ENCODE results near the gene NPNT.

- TF ChIP-seq CTCF (IDR thresholded peaks at IDR 0.05) (no peak), POLR2A (IDR thresholded peaks at IDR 0.05) (no peak)
Observed at GRCh38 chr4:105934386-105934785, 39.1 kb downstream of the NPNT start.

Data from adrenal gland (tissue), 5 donors.